IMR-90 (cell line): ENCODE data around the gene IGSF8.

Source experiments
- MAZ ChIP-seq: IDR thresholded peaks from 2 replicates; pipeline ENCODE4 v1.6.1; 2012; ENCODE audit warnings: low read depth, mild to moderate bottlenecking, low read length, improper control_type of control experiment, moderate library complexity, borderline replicate concordance
- MXI1 ChIP-seq: IDR thresholded peaks from 2 replicates; pipeline ENCODE4 v1.6.1; 2012; ENCODE audit warnings: low read depth, mild to moderate bottlenecking, low read length, moderate library complexity, borderline replicate concordance
- NFE2L2 ChIP-seq: fragments of 150-350 bp; IDR thresholded peaks from 2 replicates; pipeline ENCODE4 v1.6.1; 2016; ENCODE audit warnings: low read depth, mild to moderate bottlenecking, low read length
- POLR2A ChIP-seq: IDR thresholded peaks from 2 replicates; pipeline ENCODE4 v1.6.1; 2012; ENCODE audit warnings: mild to moderate bottlenecking, low read depth, low read length
- RAD21 ChIP-seq: IDR thresholded peaks from 2 replicates; pipeline ENCODE4 v1.6.1; 2012; ENCODE audit warnings: low read length, improper control_type of control experiment
- RFX5 ChIP-seq: IDR thresholded peaks from 2 replicates; pipeline ENCODE4 v1.8.0; 2012; ENCODE audit warnings: low read depth, mild to moderate bottlenecking, low read length, moderate library complexity
- TF ChIP-seq, protein P1 (sequence below): conservative IDR thresholded peaks from 2 replicates; pipeline ENCODE4 v1.5.1; 2012; ENCODE audit warnings: mild to moderate bottlenecking, low read depth, low read length, improper control_type of control experiment
- TF ChIP-seq, protein P2 (sequence below): fragments of 150-350 bp; IDR thresholded peaks from 2 replicates; pipeline ENCODE4 v1.6.1; 2017; ENCODE audit warnings: mild to moderate bottlenecking, antibody characterized with exemption, low read length, low read depth

DNA sequence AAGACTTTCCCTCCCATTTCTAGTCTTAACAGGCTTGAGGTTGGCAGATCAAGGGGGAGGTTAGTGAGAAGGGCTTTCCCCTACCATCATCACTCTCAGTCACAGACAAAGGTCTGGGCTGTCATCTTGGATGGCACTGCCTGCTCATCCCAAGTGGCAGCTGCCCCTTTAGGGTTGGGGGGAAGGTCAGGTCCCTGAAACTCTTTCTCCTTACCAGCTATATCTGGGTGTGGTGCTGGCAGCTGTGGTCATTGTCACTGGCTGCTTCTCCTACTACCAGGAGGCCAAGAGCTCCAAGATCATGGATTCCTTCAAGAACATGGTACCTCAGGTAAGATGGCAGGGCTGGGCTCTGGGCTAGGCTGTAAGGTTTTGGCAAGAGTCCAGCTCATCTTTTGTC is 25.3 kb upstream of the IGSF8 start:
- TF ChIP-seq POLR2A (no peak), MAZ (no peak), NFE2L2 (no peak), RAD21 (no peak), RFX5 (no peak), MXI1 (no peak)
- TF ChIP-seq, protein P1, sequence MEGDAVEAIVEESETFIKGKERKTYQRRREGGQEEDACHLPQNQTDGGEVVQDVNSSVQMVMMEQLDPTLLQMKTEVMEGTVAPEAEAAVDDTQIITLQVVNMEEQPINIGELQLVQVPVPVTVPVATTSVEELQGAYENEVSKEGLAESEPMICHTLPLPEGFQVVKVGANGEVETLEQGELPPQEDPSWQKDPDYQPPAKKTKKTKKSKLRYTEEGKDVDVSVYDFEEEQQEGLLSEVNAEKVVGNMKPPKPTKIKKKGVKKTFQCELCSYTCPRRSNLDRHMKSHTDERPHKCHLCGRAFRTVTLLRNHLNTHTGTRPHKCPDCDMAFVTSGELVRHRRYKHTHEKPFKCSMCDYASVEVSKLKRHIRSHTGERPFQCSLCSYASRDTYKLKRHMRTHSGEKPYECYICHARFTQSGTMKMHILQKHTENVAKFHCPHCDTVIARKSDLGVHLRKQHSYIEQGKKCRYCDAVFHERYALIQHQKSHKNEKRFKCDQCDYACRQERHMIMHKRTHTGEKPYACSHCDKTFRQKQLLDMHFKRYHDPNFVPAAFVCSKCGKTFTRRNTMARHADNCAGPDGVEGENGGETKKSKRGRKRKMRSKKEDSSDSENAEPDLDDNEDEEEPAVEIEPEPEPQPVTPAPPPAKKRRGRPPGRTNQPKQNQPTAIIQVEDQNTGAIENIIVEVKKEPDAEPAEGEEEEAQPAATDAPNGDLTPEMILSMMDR, result no peak
- TF ChIP-seq, protein P2, sequence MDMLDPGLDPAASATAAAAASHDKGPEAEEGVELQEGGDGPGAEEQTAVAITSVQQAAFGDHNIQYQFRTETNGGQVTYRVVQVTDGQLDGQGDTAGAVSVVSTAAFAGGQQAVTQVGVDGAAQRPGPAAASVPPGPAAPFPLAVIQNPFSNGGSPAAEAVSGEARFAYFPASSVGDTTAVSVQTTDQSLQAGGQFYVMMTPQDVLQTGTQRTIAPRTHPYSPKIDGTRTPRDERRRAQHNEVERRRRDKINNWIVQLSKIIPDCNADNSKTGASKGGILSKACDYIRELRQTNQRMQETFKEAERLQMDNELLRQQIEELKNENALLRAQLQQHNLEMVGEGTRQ, result no peak
